Upper lobe of right lung (tissue), 1 donor: ENCODE results near the gene YPEL2. TPM values are rescaled to one million over a fixed set of nuclear protein-coding genes. Genes with fewer than 3 reads are reported as not detected.

ENCODE experiments used
- ATAC-seq: fragments of 200-7000 bp; cut with Tn5 transposase; one replicate; pipeline ENCODE4 v1.9.1; 2020; ENCODE audit warnings: mild to moderate bottlenecking, moderate library complexity
- DNase-seq: peaks from one replicate; pipeline ENCODE4 v3.0.0-alpha.2; 2020
- H3K27ac ChIP-seq: fragments of 200-600 bp; one replicate; pipeline ENCODE4 v1.8.0; 2022
- H3K27me3 ChIP-seq: fragments of 200-600 bp; one replicate; pipeline ENCODE4 v1.8.0; 2022; ENCODE audit warnings: mild to moderate bottlenecking
- H3K36me3 ChIP-seq: fragments of 200-600 bp; one replicate; pipeline ENCODE4 v1.8.0; 2022
- H3K4me1 ChIP-seq: fragments of 200-600 bp; one replicate; pipeline ENCODE4 v1.8.0; 2022
- H3K4me3 ChIP-seq: fragments of 200-600 bp; one replicate; pipeline ENCODE4 v1.8.0; 2022; ENCODE audit warnings: mild to moderate bottlenecking
- H3K9me3 ChIP-seq: fragments of 200-600 bp; one replicate; pipeline ENCODE4 v1.8.0; 2022
- intact Hi-C: fragments of 100-400 bp; cut with DNase I; formaldehyde crosslinking; loops from one replicate; pipeline ENCODE4 v1.11.0; 2022
- microRNA-seq: library from miRNA; unstranded; fragments of <30 nt; microRNA quantifications from one replicate; pipeline ENCODE4 v1.2.0, GENCODE V29; 2020; ENCODE audit warnings: borderline microRNAs expressed
- total RNA-seq: library from RNA; stranded (reverse); fragmentation: NEBNext Ultra II Directional; extraction: Animal tissue kit (Norgen Biotek cat#: 25700); gene quantifications from one replicate; pipeline ENCODE4 v1.2.1, GENCODE V29; 2021
- TF ChIP-seq, protein P1 (sequence below): fragments of 200-600 bp; IDR thresholded peaks from one replicate; pipeline ENCODE4 v1.8.0; 2022; ENCODE audit warnings: antibody characterized with exemption
- donor health status: DM: no; HTN: yes; CAD: no; lungs with severe emphysema.

Gene YPEL2
- total RNA-seq, 1 donor from 2014 or later: 19.6 TPM

DNA sequence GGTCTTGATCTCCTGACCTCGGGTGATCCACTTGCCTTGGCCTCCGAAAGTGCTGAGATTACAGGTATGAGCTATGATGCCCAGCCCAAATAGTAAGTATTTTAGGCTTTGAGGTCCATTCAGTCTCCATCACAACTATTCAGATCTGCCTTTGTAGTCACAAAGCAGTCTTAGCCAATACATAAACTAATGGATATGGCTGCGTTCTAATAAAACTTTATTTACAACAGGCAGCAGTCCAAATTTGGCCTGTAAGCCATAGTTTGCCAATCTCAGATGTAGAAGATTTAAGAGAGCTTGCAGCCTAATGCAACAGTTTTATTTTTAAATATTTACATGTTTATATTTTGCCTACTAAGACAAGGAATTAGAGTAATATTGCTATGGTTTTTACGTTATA, 111.7 kb downstream of the YPEL2 start:
- intact Hi-C loops: loop anchor here (5.0 kb wide), 1 partner anchor 131 kb away; no protein-coding TSS in a partner anchor
- no peaks in the 10 kb centered on the region for H3K36me3 ChIP-seq

More for the DNA sequence above, 111.7 kb downstream of the YPEL2 start:
- DNase-seq (no peak), ATAC-seq (no peak)
- Histone ChIP-seq H3K27ac (no peak overlapping the region), H3K4me1 (peaks cover 22% of the 10 kb centered on the region), H3K9me3 (no peaks in the 10 kb centered on the region), H3K27me3 (no peaks in the 10 kb centered on the region), H3K4me3 (no peak overlapping the region)
- TF ChIP-seq, protein P1, sequence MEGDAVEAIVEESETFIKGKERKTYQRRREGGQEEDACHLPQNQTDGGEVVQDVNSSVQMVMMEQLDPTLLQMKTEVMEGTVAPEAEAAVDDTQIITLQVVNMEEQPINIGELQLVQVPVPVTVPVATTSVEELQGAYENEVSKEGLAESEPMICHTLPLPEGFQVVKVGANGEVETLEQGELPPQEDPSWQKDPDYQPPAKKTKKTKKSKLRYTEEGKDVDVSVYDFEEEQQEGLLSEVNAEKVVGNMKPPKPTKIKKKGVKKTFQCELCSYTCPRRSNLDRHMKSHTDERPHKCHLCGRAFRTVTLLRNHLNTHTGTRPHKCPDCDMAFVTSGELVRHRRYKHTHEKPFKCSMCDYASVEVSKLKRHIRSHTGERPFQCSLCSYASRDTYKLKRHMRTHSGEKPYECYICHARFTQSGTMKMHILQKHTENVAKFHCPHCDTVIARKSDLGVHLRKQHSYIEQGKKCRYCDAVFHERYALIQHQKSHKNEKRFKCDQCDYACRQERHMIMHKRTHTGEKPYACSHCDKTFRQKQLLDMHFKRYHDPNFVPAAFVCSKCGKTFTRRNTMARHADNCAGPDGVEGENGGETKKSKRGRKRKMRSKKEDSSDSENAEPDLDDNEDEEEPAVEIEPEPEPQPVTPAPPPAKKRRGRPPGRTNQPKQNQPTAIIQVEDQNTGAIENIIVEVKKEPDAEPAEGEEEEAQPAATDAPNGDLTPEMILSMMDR: no peak

Small RNA genes lying within 50 kb of the gene (microRNA-seq; reads per million reads assigned to microRNA genes)
- gene MIR4729: not detected

Other genes starting within 250 kb of the YPEL2 start
- 20.3 TPM for gene TRIM37, start 224.8 kb upstream of the YPEL2 start, total RNA-seq
- gene SKA2, start 176.5 kb upstream of the YPEL2 start, total RNA-seq: 21.3 TPM
- 2.4 TPM for gene PRR11, start 175.9 kb upstream of the YPEL2 start, total RNA-seq
- gene SMG8, start 121.6 kb upstream of the YPEL2 start, total RNA-seq: 12.6 TPM
- gene GDPD1, start 111.1 kb upstream of the YPEL2 start, total RNA-seq: 3.9 TPM
- 25.0 TPM for gene DHX40, start 234.0 kb downstream of the YPEL2 start, total RNA-seq